Coronary artery (tissue), 2 donors: ENCODE measurements around the gene IKZF3.
A peak's percentile ranks its signal among the peaks of the same experiment; 100 is the strongest.
"Not testable (repeated sequence)": the region's sequence is repeated elsewhere in the genome, so short reads cannot be mapped to it uniquely, and the experiment has no call there.

ENCODE experiments used
- DNase-seq: peaks from one replicate; pipeline ENCODE4 v3.0.0-alpha.2; 2017; ENCODE audit warnings: low spot score
- H3K27ac ChIP-seq, 2 donors: fragments of 200-600 bp; sonication (generic); one replicate each; pipeline ENCODE4 v1.5.1; 2016 to 2019
- H3K4me3 ChIP-seq: fragments of 200-600 bp; sonication (generic); 2 replicates; pipeline ENCODE4 v1.5.1; 2016; ENCODE audit warnings: mild to moderate bottlenecking, moderate library complexity
- TF ChIP-seq, protein P1 (sequence below): fragments of 200-600 bp; sonication (generic); IDR thresholded peaks from one replicate; pipeline ENCODE4 v1.5.1; 2019; ENCODE audit warnings: antibody characterized with exemption

Gene IKZF3

DNA sequence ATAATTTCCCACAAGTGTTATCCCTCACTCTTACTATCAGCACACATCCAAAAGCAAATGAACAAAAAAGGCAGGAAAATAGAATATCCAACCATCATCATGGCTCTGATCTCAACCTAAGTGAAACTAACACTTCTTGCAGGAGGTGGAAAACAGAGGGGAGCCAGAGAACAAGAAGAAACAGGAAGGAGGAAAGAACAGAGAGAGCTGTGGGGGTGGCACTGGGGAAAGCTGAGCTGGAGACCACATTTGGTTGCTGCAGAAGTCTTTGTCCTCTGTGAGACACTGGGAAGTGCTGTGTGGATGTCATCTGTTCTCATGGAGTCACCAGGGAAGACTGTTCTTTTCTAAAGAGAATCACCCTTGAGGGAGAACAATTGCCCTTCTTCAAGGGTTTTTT is 91.7 kb downstream of the IKZF3 start:
- no peak overlapping the region for H3K4me3 ChIP-seq
- H3K27ac ChIP-seq, result no peak overlapping the region
- no peak for DNase-seq
- TF ChIP-seq, protein P1, sequence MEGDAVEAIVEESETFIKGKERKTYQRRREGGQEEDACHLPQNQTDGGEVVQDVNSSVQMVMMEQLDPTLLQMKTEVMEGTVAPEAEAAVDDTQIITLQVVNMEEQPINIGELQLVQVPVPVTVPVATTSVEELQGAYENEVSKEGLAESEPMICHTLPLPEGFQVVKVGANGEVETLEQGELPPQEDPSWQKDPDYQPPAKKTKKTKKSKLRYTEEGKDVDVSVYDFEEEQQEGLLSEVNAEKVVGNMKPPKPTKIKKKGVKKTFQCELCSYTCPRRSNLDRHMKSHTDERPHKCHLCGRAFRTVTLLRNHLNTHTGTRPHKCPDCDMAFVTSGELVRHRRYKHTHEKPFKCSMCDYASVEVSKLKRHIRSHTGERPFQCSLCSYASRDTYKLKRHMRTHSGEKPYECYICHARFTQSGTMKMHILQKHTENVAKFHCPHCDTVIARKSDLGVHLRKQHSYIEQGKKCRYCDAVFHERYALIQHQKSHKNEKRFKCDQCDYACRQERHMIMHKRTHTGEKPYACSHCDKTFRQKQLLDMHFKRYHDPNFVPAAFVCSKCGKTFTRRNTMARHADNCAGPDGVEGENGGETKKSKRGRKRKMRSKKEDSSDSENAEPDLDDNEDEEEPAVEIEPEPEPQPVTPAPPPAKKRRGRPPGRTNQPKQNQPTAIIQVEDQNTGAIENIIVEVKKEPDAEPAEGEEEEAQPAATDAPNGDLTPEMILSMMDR, result no peak

DNA sequence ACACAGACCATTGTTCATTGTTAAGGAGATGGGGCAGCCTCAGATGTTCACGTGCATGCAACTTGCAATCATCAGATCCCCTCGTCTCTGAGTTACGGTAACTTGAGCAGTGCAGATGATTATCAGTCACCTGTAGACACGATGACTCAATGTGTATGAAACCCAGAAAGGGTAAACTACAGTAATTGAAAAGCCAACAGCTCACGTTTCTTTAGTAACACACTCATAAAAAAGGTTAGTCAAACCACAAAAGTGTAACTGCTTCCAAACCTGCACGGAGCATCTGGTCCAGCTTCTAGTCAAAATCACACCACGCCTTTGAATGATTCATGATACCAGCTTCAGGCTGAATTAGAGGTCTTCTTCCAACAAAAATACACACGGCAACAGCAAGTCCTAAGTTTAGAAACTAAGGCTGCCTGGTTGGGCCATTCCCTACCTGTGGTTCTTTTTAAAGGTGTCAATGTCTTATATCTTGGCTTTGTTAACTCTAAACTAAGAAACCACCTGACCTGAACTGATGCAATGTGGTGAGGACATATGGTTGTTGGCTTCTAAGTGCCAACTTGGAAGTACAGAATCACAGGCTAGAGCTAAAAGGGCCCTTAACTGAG is 94.0 kb downstream of the IKZF3 start:
- Histone ChIP-seq H3K4me3 (no peak overlapping the region), H3K27ac (peak overlapping the region in 1 of 2 donors; percentile 22)
- DNase-seq, result no peak
- TF ChIP-seq, protein P1, result no peak

DNA sequence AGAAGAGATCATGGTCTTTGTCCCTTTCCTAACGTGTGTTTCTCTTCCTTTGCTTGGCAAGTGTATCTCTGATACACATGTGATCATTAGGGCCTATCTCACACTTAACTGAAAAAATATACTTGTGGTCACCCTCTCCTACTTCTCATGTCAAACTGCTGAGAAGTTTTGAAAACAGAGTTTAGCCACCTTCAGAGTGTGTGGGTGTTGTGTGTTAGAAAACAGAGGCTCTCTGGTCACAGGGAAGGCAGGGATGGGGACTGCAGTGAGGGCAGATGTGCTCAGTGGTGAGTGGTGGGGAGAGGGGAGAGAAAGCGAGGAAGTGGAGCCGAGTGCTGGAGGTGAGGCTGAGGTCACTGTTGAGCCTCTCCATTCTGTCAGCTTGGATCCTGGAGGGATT is 97.0 kb downstream of the IKZF3 start:
- H3K4me3 ChIP-seq, result no peak overlapping the region
- DNase-seq, result no peak
- H3K27ac ChIP-seq, result no peak overlapping the region
- TF ChIP-seq, protein P1, result no peak

DNA sequence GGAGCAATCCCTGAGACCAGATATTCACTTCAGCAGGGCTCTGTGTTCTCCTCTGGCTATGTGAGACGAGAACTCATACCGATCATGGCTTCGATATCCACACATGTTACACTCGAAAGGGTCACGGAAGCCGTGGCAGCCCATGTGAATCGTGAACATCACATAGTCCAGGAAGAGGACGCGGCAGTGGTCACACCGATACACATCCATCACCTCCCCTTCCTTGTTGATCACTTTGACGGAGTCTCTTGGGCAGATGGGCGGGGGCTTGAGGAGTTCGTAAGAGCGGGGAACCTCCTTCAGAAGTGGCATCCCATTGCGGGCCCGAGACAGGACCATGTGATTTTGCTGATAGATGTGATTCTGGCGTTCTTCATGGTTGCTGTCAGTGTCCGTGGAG is 98.3 kb downstream of the IKZF3 start:
- TF ChIP-seq, protein P1, result no peak
- H3K27ac ChIP-seq, result no peak overlapping the region

DNA sequence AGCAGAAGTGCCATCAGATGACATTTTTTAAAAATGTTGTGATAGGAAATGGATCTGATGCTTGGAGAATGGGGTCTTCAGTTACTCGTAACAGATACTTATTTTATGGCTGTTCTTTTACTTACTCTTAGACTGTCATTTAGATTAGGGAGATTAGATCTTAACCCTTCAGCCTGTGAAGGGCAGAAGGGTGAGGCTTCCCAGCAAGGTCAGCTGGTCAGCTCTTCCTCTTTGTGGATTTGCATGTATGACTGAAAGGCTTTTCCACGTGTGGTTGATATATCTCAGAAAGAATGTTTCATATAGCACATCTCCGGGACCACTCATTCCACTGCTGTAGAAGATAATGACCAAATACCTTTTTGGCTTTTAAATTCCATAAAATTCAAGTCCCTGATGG is 98.9 kb downstream of the IKZF3 start:
- no peak overlapping the region for H3K27ac ChIP-seq
- H3K4me3 ChIP-seq, result no peak overlapping the region
- no peak for DNase-seq
- TF ChIP-seq, protein P1, result no peak

More for the DNA sequence above, 98.3 kb downstream of the IKZF3 start:
- H3K4me3 ChIP-seq, result no peak overlapping the region
- DNase-seq, result no peak

DNA sequence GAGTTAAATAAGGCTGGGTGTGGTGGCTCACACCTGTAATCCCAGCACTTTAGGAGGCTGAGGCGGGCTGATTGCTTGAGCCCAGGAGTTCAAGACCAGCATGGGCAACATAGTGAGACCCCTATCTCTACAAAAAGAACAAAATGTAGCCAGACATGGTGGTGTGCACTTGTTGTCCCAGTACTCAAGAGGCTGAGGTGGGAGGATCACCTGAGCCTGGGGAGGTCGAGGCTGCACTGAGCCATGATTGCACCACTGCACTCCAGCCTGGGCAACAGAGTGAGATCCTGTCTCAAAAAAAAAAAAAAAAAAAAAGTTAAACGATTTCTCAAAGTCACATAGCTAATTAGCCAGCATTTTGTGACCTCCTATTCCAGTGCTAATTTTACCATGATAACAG is 99.9 kb downstream of the IKZF3 start:
- not testable (repeated sequence) for H3K4me3 ChIP-seq, H3K27ac ChIP-seq
- DNase-seq, result peak; percentile 19

DNA sequence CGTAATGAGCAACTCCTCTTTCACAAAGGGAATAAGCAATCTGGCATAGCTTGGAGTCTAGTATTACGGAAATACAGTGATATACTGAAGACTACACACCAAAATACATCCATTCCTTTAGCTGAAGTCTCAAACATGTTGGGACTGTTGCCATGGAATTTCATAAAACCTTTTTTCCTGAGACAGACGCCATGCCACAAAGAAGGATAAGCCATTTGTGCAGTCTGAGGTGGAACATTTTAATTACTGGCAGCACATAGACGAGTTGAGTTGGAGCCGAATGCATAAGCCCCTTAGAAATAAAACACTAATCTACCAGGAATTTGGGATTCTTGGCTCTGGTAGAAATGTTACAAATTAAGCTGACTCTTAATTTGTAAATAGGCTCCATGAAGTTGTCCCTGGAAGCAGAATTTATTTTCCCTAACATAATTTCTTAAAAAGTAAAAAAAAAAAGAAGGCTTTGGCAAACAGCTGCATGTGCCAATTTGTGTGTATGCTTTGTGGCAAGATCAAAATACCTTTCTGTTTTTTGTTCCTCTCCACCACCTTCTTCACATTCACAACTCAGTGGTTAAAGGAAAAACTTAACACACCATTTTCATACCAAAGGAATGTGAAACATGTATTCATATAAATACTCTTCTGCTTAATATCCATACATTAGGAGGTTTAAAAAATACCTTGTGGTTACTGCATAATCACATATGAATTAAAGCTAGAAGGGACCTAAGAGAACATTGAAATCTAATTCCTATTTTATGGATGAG is 100.9 kb downstream of the IKZF3 start:
- no peak overlapping the region for H3K4me3 ChIP-seq
- TF ChIP-seq, protein P1, result no peak
- DNase-seq, result no peak
- no peak overlapping the region for H3K27ac ChIP-seq
